Progenitor cell of endocrine pancreas (in vitro differentiated cells): ENCODE measurements around the gene PCP4L1. TPM values are rescaled to one million over a fixed set of nuclear protein-coding genes. Genes with fewer than 3 reads are reported as not detected.
"Not testable (repeated sequence)": the region's sequence is repeated elsewhere in the genome, so short reads cannot be mapped to it uniquely, and the experiment has no call there.

Experiments used
- DNase-seq: peaks from one replicate; pipeline ENCODE4 v3.0.0; 2021; ENCODE audit warnings: low spot score; ENCODE audit not compliant: unreplicated experiment
- H3K27ac Mint-ChIP-seq: 2 replicates; pipeline ENCODE4 v1.8.0; 2021; ENCODE audit warnings: mild to moderate bottlenecking, moderate library complexity, mixed read lengths
- H3K27me3 Mint-ChIP-seq: 2 replicates; pipeline ENCODE4 v1.8.0; 2021; ENCODE audit warnings: mixed read lengths
- H3K36me3 Mint-ChIP-seq: 2 replicates; pipeline ENCODE4 v1.8.0; 2022; ENCODE audit warnings: mixed read lengths; ENCODE audit not compliant: insufficient read depth
- H3K4me1 Mint-ChIP-seq: 2 replicates; pipeline ENCODE4 v1.8.0; 2021; ENCODE audit warnings: low read depth, mixed read lengths
- H3K4me3 Mint-ChIP-seq: 2 replicates; pipeline ENCODE4 v1.8.0; 2021; ENCODE audit warnings: low read depth, mild to moderate bottlenecking, moderate library complexity, mixed read lengths
- H3K9me3 Mint-ChIP-seq: 2 replicates; pipeline ENCODE4 v1.8.0; 2021; ENCODE audit warnings: low read depth, mixed read lengths
- total RNA-seq: library from RNA; stranded (reverse); gene quantifications from 2 replicates; pipeline ENCODE4 v1.2.1, GENCODE V29; 2021
- TF ChIP-seq, protein P1 (sequence below): fragments of 200-600 bp; sonication (generic); IDR thresholded peaks from one replicate; pipeline ENCODE4 v1.5.0; 2021; ENCODE audit warnings: antibody characterized with exemption, mild to moderate bottlenecking; ENCODE audit not compliant: unreplicated experiment

Gene PCP4L1
- total RNA-seq, 1 donor from 2014 or later, result 0.86 TPM

DNA sequence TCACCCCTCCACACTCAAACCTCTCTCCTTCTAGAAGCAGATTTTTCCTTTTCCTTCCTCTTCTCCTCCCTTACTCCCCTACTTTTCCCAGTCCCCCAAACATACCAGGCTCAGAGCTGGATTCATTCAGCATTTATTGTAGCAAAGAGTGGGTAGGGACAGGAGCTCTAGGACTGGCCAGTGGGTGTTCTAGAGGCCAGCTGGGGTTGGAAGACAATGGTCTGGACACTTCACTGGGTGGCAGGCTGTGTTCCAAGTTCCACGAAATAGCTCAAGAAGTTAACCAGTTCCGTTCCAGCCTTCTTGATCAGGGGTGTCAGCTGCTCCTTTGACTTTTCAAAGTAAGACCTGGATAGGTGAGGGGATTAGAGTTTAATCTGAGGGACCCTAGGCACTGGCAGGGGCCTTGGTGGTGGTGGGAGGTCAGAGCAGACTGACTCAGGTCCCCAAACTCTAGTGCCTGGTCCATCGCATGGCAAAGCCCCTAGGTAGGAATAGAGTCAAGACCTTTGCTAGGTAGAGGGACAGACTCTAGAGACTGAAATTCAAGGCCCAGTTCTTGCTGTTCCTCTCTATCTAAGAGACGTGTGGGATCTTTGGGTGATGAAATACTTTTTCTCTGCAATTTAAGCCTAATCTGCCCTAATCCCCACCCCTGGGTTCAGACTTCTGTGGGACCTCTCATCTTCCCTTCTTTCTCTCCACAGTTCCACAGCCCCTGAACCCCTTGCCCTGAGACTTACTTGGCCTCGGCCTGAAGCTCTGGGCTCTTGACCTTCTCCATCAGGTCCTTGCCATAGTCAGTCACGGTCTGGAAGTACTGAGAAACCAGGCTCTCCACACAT, 36.1 kb upstream of the PCP4L1 start:
- TF ChIP-seq, protein P1, sequence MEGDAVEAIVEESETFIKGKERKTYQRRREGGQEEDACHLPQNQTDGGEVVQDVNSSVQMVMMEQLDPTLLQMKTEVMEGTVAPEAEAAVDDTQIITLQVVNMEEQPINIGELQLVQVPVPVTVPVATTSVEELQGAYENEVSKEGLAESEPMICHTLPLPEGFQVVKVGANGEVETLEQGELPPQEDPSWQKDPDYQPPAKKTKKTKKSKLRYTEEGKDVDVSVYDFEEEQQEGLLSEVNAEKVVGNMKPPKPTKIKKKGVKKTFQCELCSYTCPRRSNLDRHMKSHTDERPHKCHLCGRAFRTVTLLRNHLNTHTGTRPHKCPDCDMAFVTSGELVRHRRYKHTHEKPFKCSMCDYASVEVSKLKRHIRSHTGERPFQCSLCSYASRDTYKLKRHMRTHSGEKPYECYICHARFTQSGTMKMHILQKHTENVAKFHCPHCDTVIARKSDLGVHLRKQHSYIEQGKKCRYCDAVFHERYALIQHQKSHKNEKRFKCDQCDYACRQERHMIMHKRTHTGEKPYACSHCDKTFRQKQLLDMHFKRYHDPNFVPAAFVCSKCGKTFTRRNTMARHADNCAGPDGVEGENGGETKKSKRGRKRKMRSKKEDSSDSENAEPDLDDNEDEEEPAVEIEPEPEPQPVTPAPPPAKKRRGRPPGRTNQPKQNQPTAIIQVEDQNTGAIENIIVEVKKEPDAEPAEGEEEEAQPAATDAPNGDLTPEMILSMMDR, result no peak
- H3K27ac Mint-ChIP-seq, result no peak overlapping the region
- no peaks in the 10 kb centered on the region for H3K9me3 Mint-ChIP-seq
- no peak overlapping the region for H3K4me3 Mint-ChIP-seq
- no peaks in the 10 kb centered on the region for H3K27me3 Mint-ChIP-seq
- peaks cover under 1% of the 10 kb centered on the region for H3K36me3 Mint-ChIP-seq
- H3K4me1 Mint-ChIP-seq, result peaks cover 69% of the 10 kb centered on the region
- no peak for DNase-seq

DNA sequence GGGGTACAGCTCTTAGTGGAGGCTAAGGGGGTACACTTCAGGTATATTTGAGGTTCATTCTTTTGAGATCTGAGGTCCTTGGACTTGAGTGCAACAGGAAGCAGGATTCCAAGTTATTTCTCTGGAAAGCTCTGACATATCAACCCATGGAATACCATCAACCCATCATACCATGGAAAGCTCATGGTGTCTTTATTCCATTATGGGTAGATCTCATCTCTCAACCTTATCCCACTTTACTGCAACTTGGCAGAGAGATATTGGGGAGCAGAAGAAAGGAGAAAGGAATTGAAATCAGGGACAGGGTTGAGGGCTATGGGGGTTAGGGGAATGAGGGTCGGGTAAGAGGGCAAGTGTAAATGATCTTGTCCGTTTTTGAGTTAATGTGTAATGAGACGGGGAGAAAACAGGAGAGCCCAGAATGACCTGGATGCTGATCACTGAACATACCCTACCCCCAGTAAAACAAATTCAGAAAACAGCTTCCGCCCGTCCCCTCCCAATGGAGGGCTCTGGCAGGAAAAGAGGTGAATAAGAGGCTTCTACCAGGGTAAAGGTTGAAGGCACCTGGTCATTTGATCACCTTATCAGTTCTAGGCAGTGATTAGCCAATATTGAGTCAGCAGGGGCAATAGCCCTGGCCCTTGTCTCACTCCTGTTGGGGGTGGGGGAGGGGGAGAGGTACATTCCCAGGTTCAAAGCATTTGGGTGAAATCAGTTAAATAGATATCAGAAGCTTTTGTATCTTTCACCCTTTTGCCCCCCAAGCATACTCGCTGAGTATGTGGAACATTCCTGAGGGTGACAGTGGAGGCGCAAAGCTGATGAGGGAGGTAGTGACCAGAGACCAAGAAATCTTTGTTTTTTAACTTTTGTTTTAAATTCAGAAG, 34.5 kb upstream of the PCP4L1 start:
- H3K9me3 Mint-ChIP-seq, result no peaks in the 10 kb centered on the region
- TF ChIP-seq, protein P1, result no peak
- no peak overlapping the region for H3K4me3 Mint-ChIP-seq
- no peak for DNase-seq
- no peaks in the 10 kb centered on the region for H3K27me3 Mint-ChIP-seq
- peaks cover 3% of the 10 kb centered on the region for H3K36me3 Mint-ChIP-seq
- peaks cover 56% of the 10 kb centered on the region for H3K4me1 Mint-ChIP-seq
- H3K27ac Mint-ChIP-seq, result peak overlapping the region; percentile 92

DNA sequence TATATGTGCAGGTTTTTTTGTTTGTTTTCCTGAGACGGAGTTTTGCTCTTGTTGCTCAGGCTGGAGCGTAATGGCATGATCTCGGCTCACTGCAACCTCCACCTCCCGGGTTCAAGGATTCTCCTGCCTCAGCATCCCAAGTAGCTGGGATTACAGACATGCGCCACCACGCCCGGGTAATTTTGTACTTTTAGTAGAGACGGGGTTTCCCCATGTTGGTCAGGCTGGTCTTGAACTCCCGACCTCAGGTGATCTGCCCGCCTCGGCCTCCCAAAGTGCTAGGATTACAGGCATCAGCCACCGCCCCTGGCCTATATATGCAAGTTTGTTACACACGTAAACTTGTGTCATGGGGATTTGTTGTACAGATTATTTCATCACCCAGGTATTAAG, 33.9 kb upstream of the PCP4L1 start:
- not testable (repeated sequence) for H3K27me3 Mint-ChIP-seq, H3K9me3 Mint-ChIP-seq, H3K4me3 Mint-ChIP-seq, DNase-seq, H3K36me3 Mint-ChIP-seq
- H3K27ac Mint-ChIP-seq, result peak overlapping the region; percentile 92
- peaks cover 50% of the 10 kb centered on the region for H3K4me1 Mint-ChIP-seq

DNA sequence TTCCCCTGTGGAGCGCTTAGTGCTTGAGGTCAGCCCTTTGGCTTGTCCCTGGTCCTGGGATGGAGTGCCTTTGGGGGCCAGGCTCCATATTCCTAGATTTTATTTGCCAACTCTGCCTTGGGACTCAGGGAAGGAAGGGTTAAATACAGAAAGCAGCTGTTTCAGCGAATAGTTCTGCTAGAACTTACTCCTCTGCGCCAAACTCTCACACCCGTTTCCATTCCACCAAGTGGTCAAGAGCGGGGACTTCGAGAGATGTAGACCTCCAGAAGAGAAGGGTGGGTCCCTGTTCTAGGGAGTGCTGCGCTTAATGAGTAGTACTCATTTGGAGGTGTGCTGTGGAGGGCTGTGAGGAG, 33.4 kb upstream of the PCP4L1 start:
- Mint-ChIP-seq H3K9me3 (no peaks in the 10 kb centered on the region), H3K4me1 (peaks cover 46% of the 10 kb centered on the region), H3K36me3 (peaks cover 3% of the 10 kb centered on the region)

DNA sequence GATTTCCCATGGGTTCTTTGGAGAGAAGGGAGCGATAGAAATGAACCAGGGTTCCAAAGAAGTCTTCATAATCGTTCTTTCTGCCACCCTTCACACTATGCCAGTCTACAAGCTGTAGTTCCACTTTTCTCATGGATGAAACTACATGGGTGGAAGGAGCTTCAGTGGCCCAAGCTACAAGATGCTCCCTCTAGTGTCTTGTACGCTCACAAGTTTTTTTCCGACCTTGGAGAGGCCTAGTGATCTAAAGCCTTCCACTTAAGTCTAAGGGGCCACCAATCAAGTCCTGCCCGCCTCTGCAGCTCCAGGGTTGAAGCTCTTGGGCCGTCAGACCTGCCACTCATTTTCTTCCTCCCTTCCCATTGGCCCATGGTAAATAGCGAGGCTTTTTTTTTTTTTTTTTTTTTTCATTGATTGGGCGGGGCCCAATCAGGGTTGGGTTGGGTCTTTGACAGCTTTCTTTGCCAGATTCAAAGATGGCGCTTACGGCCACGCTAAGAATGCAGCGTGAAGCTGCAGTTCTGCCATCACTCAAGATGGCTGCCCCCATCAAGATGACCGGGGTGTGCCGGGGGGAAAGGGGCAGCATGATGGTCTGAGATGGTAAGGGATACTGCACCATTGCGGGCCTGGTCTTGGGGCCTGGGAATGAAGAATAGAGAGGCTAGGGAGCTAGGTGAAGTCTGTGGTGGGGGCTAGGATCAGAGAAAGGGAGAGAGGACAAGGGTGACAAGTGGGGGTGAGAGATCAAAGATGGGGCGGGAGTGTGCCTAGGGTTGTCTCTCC, 32.8 kb upstream of the PCP4L1 start, which contains the start of gene TOMM40L:
TOMM40L (plus strand) TSS at position 527 of the 786 bp plus-strand sequence. CDS start 430 bp downstream, outside the sequence.
- H3K27ac Mint-ChIP-seq, result peak within 1 kb of the TSS; percentile 94
- TF ChIP-seq, protein P1, result peak; percentile 28
- H3K27me3 Mint-ChIP-seq, result no peaks in the 10 kb centered on the region
- H3K9me3 Mint-ChIP-seq, result no peaks in the 10 kb centered on the region
- peaks cover 44% of the 10 kb centered on the region for H3K4me1 Mint-ChIP-seq
- DNase-seq, result peak; percentile 72
- H3K4me3 Mint-ChIP-seq, result peak within 1 kb of the TSS; percentile 99
- peaks cover 3% of the 10 kb centered on the region for H3K36me3 Mint-ChIP-seq

More for the DNA sequence above, 33.4 kb upstream of the PCP4L1 start:
- Mint-ChIP-seq H3K4me3 (peak overlapping the region; percentile 99), H3K27ac (peak overlapping the region; percentile 92), H3K27me3 (no peaks in the 10 kb centered on the region)
- TF ChIP-seq, protein P1, result no peak
- DNase-seq, result no peak
